Testis (tissue), 2 donors: ENCODE data around the gene PCDHGA6.
"Not testable (repeated sequence)": the region's sequence is repeated elsewhere in the genome, so short reads cannot be mapped to it uniquely, and the experiment has no call there.

Experiments
- CTCF ChIP-seq, 3 experiments: fragments of 450-650 bp in 2 of 3; fragments of 200-600 bp in 1 of 3; sonication (generic) in 1 of 3; IDR thresholded peaks; one replicate each; pipeline ENCODE4 v1.5.1; 2016 to 2019; ENCODE audit warnings: antibody characterized with exemption in 3 of 3, mild to moderate bottlenecking in 2 of 3, moderate library complexity in 1 of 3
- POLR2A ChIP-seq: fragments of 450-650 bp; IDR thresholded peaks from one replicate; pipeline ENCODE4 v1.6.1; 2017; ENCODE audit warnings: antibody characterized with exemption, mild to moderate bottlenecking, moderate library complexity

- peak; percentile 55 to 82 (median 69) for TF ChIP-seq CTCF (IDR thresholded peaks at IDR 0.05)
- not testable (repeated sequence) for TF ChIP-seq POLR2A
Measured at GRCh38 chr5:141417494-141418172, 43.9 kb downstream of the PCDHGA6 start, which contains the start of gene PCDHGB7.
